ENCODE results near the gene SOX6.
A peak's percentile ranks its signal among the peaks of the same experiment; 100 is the strongest.

Gene SOX6

DNA sequence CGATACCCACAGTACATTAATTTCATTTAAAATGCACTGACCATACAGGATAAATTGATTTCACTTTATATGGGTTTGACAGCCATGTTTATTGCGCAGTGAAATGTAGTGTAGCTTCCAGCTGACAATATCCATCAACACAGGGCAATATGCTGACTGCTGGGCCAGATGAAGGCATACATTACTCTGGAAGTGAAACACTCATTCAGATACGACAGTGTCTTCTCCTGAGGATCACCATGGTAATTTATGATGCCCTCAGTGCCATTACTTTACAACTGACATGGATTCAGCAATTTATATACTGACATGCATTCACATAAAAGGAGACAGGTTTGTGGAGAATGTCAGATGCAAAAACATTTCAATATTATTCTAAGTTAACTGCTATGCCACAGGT lies 365.1 kb downstream of the SOX6 start:
- DNase-seq (ENCODE audit: low spot score) = no peak

DNA sequence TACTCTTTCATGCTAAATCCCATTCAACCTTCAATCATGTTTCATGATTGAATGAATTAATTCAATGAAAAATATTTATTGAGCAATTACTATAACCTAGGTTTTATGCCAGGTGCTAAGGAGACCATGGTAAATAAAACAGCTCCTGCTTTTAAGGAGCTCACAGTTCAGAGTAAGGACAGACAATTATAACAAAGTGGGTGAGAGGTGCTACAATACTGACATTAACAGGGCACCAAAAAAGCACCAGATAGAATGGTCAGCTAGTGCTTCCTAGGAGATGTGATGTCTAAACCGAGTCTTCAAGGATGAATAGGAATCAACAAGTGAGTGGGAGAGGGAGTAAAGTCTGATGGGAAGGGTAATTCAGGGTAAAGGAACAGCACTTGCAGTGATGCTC lies 366.7 kb downstream of the SOX6 start:
- no peak for DNase-seq (ENCODE audit: low spot score)

DNA sequence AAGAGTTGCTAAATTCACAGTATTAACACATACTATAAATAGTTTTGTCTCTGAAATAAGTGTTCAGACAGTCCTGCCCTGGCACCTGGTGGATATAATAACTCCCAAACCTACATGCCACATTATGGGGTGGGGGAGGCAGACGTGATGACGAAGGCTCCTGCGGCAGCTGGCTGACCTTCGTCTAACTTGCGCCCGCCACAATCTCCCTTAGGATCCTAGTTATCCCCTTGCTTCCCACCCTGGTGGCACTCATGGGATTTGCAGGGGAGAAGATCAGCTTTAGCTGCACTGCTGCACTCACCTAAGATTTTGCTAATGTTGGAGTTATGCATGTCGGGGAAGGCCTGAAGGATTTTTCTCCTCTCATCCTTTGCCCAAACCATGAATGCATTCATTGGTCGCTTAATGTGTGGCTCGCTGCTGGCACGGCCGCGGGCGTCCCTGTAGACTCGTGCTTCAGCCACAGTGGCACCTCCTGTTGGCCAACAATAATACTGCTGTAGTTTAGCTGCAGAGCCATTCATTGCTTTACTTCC lies 367.6 kb downstream of the SOX6 start:
- DNase-seq (ENCODE audit: low spot score) = no peak

DNA sequence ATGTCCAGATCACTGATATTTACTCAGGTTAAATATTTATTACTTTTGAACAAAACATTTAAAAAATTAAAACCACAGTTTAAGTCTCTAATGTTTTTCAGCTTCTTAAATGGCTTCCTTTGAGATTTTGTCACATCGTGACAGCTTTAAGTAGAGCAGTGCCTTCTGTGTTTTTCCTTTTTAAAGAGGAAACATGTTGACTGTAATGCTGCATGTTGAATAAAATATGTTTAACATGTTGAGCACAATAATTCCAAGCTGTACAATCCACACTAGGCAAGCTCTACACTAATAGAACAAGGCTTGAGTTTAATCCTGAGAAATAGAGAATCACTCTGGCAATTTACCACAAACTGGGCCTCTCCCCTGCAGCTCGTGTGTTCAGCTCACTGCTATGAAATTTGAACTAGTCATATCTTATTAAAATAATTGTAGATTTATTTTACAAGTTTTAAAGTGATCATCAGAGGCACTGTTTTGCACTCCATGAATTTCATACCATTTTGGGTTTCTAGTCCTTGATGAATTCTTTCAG lies 368.3 kb downstream of the SOX6 start:
- DNase-seq (ENCODE audit: low spot score) = no peak

DNA sequence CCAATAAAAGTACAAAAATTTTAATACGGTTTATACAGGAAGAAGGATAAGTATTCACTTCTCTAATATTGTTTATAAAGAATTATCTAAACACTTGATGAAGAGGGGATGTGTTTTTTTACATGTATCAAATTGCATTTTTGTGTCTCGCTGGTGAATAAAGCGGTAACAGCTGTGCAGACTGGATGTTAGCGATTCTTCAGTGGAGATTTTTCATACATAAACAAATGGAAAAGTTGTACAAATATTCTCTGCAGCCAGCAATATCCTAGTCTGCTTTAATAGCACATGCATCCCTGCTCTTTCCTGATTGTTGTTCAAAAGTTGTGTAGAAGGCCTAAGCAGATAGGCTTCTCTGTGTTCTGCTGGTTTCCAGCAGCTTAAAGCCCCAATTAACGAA lies 369.3 kb downstream of the SOX6 start:
- no peak for DNase-seq (ENCODE audit: low spot score)

DNA sequence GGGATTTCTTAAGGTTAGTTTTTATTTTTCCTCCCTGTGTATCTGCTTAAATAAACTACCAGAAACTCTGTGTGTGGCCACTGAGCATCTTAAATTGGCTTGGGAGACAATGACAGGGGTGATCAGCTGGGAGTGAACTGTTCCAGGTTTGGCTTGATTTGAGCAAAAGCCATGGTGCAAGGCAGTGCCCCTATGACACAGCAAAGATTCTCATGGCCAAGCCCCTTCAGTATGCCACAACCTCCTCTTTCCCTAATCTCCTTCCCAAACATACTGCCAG lies 370.5 kb downstream of the SOX6 start:
- DNase-seq (ENCODE audit: low spot score) = no peak

DNA sequence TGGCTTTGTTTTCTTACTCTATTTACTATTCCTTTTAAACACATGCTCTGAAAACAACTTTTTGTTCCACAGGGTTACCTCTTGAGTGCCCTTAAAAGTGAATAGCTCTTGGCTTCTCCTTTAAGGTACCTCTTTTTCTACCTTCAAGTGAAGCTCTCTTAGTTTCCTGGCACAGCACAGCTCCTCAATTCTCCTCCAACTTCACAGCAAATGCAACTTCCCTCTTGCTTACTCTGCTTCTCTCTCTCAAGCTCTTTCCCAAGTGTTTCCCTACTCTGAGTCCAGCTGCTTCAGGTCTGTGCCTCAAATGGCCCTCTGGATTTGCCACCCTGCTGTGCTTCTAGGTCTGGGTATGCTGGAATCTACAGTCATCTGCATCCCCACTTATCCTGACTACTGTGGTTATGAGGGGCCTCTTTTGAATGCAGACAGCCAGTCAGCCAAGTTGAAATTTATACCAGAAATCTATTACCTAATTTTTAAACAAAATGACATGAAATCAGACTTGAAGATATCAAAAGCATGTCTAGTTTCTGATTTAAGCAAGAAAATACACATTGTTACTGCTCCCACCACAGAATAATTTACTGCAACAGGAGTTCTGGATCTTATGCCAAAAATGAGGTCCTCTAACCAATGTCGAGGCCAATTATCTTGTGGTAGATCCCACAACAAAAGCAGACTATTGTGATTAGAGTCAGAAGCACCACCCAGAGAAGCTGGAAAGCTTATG lies 371.1 kb downstream of the SOX6 start:
- DNase-seq (ENCODE audit: low spot score) = no peak

DNA sequence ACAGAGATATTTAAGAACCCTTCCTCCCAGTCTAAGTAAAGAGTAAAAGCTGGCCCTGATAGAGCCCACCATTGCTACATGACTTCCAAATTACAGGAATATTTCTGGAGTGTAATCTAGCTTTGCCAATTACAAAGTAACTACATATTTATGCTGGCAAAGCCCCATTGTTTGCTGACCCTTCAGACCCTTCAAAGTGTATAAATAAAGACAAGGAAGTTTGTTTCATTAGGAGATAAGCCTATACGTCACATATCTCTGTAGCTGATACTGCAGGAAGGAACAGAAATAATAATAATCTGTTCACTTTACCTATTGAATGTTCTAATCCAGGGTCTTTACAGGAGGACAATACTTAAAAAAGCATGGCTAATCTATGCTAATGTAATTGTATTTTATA lies 375.1 kb downstream of the SOX6 start:
- DNase-seq (ENCODE audit: low spot score) = no peak

DNA sequence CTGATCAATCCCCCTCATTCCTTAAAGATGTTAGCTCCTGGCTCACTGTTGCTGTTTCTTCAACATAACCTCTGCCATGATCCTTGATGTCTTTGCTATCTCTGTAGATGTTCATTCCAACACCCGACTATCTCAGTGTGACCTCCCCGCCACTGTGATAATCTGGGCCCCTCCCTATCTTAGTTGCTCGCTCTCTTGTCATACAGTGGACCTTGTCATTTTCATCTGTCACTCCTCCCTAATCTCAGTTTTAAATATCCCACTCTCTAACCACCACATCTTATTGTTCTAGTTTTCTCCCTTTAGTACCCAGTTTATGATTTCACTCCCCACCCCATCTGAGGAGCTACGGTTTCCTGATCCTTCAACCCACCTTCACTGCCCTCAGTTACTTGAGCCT lies 379.2 kb downstream of the SOX6 start:
- DNase-seq (ENCODE audit: low spot score) = no peak

DNA sequence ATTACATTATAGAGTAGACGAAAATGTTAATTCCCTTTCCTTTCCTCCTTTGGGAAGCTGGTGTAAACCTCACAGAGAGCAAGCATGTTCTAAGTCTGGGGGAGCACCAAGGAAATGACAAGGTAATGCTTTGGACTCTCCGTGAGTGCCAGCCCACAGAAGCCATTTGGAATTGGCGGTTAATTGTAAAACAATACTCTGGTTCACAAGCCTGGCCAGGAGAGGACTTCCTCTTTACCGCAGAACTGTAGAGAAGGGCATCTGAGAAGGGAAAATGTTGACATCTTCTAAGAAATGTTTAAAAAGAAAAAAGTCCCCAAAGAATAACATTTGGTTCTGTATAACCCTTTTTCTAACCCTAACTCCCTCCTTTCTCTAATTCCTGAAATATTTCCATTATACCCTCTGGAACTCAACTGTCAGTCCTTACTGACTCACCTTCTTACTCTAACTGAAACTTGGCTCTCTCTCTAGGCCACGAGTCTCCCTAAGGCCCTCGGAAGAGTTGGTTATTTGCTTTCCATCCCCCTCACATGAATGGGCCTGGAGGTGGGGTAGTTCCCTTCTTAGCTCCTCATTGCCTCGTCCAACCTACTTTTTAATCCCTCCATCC lies 379.8 kb downstream of the SOX6 start:
- no peak for DNase-seq (ENCODE audit: low spot score)

DNA sequence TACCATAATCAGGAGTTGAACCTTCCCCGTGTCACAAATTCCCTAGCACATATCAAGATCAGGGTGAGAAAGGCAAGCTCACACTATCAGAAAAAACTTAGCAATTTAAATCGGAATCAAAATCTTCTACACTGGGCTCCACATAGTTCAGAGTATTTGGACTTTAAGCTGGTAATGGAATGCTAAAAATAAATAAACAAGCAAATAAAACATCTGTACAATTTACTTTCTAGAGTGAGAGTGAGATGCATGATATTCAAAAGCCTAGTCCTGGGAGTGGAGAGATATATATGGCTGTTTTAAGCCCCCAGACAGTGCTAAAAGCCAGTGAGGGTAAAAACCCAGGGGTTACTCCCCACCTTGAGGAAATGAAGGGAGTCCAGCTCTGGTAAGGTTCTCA lies 380.6 kb downstream of the SOX6 start:
- DNase-seq (ENCODE audit: low spot score) = no peak

DNA sequence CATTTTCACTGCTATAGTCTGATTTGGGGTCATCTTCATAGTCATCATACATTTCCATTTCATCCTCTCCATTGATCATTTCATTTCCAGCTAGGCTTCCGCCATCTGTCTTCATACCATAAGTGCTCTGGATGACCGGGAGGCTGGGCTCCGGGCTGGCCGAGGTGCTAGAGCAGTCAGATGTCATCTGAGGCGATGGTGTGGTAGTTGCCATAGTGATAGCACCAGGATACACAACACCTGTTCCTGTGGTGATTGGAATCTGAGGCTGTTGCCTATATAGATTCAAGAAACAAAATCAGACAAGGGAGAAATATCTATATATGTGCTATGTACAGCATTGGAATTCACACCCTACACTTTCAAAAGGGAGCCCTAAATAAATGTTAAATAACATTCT lies 383.5 kb downstream of the SOX6 start:
- DNase-seq (ENCODE audit: low spot score) = no peak

DNA sequence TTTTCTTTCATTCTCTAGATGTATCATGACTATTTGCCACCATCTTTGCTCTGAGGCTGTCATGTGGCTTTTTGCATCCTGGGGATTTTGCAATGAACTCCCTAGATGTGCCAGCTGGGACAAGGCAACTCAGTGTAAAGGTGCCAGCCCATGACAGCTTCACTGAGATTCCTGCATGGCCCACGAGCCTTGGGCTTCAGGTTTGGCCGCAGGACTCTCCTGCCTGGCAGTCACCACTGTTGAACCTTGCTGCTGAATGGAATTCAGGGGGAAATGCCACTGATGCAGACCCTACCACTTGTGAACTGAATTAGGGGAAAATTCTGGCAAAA lies 385.2 kb downstream of the SOX6 start:
- DNase-seq (ENCODE audit: low spot score) = no peak

DNA sequence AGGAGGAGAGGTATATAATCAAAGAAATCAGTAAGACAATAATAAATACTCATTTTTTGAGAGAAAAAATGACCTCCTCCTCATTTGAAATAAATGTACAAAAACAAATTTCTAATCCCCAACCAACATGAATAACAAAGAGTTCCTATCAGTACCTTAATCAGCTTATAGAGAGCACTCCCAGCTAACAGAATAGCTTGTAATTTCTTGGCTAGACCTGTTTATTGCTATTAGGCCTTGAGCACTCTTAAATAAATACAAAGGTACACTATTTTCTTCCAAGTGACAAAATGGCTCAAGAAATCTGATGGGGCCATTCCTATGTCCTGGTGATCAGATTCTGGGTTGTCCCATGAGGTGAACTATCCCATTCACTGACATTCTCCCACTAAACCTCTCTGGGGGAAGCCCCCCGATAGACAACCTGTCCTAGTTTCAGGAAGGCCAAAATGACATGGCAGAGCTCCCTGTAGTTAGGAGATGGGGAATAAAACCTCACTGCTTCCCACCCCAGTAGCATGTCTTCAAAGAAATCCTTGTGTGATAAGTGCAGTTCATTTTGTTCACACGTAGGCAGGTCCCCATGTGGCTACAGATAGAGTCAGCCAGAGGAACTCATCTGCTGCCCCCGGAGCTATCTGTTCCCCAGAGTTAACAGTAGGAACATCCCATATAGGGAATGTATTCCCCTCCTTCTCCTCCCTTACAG lies 385.7 kb downstream of the SOX6 start:
- DNase-seq (ENCODE audit: low spot score) = no peak

DNA sequence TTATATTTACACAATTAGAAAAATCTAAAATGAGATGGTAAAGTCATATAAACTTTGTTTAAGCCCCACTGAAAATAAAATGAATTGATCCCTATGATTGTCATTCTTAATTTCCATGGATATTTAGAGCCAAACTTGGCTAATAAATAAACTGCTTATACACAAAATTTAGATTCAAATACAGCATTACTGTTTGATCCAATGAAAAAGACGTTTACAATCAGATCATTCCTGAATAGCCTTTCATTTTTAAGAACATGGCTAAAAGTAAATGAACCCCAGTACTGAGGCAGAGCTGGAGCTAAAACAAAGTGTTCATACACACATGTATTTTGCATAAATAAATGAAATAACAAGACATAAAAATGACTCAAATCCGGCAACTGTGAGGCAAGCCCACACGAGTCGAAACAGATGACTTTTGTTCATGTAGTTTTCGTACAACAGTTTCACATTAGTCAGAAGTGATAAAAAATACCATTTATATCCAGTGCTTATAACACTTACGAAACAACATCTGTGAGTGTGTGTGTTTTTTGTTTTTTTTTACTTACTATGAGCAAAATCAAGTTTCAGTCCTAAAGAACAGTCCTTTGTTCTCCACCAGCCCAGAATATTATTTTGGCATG lies 386.5 kb downstream of the SOX6 start:
- DNase-seq (ENCODE audit: low spot score) = no peak

DNA sequence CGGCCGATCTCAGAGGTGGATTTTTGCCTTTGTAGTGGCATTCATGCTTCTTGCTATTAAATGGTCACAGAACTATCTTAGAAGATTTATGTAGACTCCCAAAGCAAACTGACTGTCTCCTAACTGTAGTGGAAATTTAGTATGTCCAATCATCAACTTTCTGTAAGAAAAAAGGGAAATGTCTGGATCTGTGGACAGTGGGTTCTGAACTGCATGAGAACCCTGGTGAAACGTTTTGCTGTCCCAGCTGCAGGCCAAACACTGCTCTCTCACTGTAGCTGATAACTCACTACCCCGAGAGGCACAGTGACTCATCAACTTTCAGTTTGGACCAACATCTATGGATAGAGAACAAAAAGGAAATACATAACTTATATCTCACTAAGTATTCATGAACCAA lies 387.1 kb downstream of the SOX6 start:
- peak; percentile 16 for DNase-seq (ENCODE audit: low spot score)

DNA sequence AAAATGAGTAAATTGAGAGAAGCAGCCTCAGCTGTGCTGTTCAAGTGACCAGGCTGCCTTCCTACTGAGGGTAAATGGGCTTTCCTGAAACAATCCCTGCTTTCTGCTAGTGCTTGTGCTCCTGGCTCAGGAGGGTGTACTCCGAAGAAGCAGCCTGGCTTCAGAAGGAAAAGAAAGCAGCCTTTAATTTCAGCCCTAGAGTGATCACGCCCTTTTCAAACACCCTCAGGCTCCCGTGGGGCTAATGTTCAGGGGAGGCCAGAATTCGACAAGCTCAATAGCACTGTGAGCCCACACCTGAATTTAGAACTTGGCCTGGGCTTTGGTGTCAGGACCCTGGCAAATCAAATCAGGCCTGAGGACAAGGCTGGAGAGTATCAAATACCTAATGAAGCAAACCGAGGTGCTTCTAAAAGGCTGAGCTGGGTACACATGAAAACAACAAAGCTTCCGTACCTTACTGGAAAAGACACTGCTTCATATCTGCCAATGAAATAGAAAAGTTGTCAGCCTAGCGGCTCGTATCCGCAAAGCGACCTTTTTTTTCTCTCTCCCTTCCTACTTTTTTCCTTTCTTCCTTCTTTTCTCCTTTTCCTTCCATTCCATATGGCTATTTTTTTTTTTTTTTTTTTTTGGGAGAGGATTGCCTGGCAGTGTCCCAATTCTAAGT lies 387.8 kb downstream of the SOX6 start:
- no peak for DNase-seq (ENCODE audit: low spot score)

DNA sequence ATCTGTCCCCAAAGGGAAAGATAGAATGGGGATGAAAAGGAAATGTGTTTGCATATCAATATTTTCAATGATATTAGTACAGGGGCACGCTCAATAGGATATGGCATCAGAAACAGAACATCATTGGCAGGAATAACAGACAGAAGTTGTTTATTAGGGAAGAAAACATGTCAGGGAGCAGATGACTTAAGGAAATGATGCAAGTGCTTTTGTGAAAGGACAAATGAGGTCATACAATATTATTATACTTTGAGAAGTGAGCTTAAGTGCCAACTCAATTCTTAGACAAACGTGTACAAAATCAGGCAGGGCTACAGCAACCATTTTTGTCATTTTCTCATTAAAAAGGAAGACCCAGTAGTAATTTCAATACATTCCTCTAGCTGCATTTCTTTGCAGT lies 388.4 kb downstream of the SOX6 start:
- DNase-seq (ENCODE audit: low spot score) = no peak

DNA sequence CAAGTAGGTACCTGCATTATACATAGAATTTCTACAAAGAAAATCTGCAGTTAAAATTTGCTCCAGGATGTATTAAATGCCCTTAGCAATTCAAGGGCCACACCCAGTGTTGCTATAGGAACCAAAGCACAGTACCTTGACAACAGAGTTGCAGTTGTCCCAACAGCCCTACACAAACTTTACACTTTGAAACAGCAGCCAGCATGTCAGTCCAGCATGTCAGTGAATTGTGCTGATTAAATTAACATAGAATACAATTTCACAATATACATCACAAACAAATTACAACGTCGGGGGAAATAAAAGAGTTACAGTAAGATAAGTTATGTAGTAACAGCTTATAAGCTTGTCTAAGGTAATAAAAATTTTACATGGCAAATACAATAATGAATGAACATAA lies 389.2 kb downstream of the SOX6 start:
- no peak for DNase-seq (ENCODE audit: low spot score)

DNA sequence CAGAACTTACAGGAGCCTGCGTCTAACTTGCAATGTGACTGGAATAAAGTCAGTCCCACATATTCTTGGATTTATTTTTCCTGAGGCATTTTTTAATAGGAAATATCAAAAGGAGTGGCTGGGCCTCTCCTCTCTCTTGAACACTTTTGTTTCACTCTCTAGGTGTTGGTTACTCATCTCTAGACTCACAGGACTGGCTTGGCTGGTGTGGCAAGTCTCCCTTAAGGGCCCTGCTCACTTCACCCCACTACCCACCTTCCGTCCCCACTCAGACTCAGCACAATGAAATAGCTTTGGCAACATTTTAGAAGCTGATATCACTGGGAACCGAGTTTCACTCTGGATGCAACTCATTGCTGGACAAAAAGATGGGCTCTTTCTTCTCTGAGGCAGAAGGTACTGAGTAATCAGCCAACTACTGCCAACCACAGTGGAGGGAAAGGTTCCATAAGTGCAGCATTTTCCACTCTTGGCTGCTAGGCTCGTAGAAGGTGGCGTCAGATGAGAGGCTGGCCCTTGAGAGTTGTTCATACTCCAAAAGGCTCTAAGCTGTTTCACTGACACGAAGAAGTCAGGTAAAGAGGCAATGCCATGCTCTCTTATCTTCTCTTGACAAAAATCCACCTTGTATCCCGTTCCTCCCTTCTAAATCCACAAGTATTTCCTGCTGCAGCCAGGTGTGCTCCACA lies 390.6 kb downstream of the SOX6 start:
- DNase-seq (ENCODE audit: low spot score) = no peak

DNA sequence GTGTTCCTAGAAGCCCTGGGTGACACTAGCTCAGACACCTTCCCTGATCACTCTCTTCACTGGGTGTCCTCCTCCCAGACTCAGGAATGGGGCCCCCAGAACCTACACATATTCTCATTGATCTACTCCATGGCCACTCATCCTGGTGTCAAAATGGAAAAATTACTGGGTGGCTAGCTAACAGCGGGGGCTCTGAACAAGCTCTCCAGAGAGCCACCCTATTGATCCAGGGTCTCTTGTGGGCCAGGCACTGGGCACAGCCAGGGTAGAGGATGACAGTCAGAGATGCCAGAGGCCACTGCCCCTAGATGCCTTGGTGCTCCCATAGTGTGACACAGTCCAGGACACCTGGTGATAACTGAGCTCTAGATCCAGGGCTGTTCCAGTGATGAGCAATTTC lies 393.1 kb downstream of the SOX6 start:
- DNase-seq (ENCODE audit: low spot score) = no peak

DNA sequence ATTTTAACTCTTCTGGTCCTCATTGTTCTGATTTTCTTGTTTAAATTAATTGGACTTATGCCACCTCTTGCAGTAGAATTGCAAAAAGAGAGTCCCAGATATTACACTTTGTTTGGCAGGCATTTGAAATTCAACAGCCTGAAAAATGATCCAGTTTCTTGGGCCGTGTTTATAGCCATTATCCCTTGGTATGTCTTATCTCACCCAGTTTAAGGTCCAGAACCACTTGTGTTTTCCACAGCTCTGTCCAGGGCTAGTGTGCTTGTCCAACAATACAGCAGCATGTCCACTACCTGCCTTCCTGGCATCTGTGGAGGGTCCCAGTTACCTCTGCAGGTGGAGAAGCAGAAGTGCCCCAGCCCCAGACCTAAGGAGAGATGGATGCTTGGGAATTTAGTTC lies 397.4 kb downstream of the SOX6 start:
- no peak for DNase-seq (ENCODE audit: low spot score)
